DMS79 (cell line): ENCODE results near the gene ATP6AP2.
"Not testable (repeated sequence)": the region's sequence is repeated elsewhere in the genome, so short reads cannot be mapped to it uniquely, and the experiment has no call there.

Source experiments
- DNase-seq: peaks from one replicate; lab custom pipeline; 2025; lab: John Stamatoyannopoulos, UW

ATP6AP2 gene, protein sequence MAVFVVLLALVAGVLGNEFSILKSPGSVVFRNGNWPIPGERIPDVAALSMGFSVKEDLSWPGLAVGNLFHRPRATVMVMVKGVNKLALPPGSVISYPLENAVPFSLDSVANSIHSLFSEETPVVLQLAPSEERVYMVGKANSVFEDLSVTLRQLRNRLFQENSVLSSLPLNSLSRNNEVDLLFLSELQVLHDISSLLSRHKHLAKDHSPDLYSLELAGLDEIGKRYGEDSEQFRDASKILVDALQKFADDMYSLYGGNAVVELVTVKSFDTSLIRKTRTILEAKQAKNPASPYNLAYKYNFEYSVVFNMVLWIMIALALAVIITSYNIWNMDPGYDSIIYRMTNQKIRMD

DNA sequence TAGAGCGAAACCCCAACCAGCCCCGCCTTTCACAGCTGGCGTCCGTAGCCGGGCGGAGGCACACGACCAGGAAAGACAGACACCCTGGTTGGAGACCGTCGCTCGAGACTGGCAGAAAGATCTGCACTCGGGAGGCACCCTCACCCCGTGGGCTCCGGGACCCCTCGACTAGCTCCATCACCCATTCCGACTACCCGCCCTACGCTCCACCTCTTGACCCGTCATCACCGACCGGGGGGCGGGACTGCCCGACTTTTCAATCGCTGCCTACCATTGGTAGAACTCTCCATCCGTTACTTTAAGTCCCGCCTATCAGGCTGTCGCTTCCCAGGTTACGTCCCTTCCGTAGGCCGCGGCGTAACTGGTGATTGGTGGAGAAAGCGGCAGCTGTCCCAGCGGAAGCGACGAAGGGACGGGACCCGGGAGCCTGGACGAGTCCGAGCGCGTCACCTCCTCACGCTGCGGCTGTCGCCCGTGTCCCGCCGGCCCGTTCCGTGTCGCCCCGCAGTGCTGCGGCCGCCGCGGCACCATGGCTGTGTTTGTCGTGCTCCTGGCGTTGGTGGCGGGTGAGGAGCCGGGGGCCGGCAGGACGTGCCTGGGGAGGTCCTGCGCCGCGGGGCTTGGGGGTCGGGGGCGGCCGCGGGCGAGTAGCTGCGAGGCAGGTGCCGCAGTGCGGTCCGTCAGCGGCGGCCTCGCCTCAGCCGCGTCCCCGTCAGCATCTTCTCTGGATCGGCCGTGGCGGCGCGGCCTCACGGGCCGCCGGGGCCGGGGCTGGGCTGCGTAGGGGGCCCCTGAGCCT is at the start of gene ATP6AP2:
ATP6AP2 (plus strand) TSS at position 434 of the 799 bp plus-strand sequence; CDS start at position 530, 96 bp downstream.
- peak; percentile 80 for DNase-seq

DNA sequence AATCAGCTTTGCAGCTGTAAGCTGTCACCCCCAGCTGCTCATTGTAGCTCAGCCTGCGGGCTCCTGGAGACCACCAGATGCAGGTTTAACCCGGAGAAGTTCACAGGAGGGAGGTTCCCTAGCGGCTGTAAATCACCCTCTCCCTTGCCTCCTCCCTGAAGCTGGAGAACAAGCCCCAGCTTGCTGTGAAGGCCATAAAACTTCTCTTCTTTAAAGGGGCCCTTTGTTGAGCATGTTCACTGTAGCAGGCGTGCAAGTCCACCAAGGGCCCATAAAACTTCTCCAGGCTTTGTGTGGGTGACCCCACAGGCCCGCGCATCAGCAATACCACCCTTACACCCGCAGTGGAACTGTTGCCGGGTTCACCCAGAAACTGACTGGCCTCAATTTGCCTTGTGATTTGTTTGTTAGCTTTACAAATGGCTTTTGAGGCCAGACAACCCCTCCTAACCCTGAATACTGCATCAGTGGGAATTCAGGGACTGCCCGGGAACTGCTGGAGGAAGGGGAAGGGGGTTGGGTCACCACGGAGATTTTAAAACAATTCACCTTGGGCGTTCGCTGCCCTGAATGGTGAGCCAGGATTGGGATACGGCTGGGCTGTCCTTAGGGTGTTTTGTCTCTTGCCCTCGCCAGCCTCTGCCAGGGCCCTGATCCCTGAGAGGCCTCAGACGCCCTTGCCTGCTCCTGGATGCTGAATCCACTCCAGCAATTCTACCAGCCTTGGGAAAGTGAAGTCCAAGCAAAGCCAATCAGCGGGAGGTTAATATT is 49.5 kb upstream of the ATP6AP2 start:
- no peak for DNase-seq

DNA sequence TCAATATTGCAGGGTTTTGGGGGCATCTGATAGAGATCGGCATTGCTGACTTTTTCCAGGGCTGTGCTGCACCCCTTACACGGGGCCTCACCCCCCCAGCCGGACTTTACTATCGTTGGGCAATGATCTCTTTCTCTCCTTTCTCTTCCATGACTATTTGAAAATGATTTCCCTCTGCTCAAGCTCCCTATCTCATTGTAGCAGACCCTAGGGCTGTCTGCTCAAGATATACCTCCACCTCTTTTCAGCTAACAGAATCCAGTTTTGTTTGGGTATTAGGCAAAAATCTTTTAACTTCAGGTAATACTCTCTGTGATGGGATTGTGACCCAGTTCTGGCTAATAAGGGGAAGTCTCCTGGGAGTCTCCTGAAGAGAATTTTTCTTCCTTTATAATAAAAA is 43.5 kb upstream of the ATP6AP2 start:
- no peak for DNase-seq

DNA sequence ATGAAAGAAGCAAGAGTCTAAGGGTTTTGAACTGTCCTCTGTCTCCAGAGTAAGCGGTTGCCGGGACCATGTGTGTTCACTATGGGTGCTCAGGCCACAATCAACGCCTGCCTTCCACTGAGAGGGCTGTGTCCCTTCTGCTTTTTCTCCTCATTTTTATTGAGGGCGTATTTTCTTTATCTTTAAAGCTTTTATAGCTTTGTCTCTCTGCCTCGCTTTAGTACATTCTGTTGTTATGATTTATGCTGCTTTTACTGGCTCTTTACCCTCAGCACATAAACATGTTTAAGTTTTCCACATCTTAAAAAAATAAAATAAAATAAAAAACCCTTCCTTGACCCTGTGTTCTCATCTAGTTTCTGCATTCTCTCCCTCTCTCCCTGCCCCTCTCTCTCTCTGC is 42.4 kb upstream of the ATP6AP2 start:
- no peak for DNase-seq

DNA sequence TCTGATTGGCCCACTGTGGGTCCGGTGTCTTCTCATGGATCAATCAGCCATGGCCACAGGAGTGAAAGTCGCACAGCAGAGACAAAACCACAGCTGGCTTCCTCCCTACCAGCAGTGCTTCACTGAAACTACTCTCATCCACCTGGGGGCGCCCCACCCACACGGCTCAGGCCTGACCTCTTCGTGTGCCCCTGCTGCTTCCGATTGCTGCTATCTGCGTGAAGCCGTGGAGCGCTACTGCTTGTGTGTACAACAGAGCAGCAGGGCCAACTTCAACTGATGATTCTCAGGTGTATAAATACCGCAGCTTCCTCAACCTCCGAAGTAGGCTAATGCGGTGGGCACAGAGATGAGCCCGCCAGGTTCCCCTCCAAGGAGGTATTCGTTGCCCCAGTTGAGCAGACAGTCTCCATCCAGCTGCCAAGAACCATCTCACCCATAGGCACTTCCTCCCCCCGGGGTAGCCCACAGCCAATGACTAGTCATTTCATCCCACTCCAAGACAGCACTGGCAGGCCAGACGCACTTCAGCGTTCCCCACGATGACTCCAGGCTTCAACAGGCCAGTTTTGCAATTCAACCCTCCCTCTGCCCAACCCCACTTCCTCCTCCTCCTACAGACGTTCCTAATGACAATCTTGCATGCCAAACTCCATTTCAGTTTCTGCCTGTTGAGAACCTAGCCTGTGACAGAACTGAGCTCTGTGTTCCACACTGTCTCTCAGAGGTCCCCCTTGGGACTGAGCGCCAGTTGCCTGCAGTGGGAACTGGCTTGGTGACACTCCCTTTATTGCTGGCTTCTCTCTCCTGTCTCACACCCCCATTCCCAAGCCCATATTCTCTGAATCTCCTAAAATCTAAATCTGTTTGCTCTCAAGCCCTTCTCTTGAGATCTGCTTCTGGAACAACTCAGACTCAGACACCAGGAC is 41.3 kb upstream of the ATP6AP2 start:
- DNase-seq: no peak

DNA sequence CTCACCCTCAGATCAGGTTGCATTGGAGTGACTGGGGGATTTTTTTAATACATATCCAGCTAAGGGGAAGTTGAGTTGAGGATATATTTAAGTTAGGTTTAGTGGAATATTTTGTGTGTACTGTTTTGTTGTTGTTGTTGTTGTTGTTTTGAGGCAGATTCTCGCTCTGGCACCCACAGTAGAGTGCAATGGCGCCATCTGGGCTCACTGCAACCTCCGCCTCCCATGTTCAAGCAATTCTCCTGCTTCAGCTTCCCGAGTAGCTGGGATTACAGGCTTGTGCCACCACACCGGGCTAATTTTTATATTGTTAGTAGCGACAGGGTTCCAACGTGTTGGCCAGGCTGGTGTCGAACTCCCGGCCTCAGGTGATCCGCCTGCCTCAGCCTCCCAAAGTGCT is 38.6 kb upstream of the ATP6AP2 start:
- no peak for DNase-seq

DNA sequence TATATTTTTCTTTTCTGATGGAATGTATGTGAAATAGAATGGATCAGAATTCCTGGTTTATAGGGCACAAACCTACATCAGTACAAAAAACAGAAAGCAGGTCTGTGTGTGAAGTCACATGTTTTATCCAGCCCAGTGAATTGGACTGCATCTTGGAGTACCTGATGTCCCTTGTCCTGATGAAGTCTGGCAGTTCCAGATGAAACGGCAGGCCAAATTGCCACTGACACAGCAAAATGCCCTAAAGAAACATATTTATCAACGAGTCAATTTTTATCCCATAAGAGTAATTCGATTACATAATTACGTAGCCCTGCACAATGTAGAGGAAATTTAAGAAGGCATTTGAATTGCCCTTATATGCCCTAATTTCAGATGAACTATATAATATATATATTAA is 37.8 kb upstream of the ATP6AP2 start:
- DNase-seq: no peak

DNA sequence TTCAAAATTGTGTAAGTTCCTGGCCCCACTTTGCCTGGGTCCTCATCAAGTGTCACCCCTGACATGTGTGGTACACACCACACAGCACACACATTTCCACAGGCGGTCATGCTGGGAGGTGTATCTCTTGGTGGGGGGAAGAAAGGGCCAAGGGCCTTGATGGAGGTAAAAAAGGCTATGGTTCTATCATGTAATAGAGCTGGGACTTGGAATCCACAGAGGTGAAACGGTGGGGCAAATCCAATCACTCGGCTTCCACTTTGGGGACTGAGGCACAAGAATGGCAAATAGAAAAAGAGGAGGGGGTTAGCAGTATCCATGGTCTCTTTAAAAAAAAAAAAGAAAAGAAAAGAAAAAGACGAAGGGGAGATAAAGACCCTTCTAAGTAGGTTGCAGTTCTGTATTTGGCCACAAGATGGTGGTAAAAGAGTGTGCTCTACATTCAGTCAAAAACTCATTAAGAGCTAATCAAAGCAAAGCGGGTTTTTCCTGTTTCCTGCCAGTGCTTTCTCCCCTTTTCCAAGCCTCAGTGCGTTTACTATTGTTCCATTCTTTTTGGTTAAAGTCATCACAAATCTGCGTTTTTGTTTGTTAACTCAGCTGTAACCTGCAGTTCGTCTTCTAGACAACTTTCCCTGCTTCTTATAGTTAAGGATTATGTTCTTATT is 37.0 kb upstream of the ATP6AP2 start:
- DNase-seq: peak; percentile 42

DNA sequence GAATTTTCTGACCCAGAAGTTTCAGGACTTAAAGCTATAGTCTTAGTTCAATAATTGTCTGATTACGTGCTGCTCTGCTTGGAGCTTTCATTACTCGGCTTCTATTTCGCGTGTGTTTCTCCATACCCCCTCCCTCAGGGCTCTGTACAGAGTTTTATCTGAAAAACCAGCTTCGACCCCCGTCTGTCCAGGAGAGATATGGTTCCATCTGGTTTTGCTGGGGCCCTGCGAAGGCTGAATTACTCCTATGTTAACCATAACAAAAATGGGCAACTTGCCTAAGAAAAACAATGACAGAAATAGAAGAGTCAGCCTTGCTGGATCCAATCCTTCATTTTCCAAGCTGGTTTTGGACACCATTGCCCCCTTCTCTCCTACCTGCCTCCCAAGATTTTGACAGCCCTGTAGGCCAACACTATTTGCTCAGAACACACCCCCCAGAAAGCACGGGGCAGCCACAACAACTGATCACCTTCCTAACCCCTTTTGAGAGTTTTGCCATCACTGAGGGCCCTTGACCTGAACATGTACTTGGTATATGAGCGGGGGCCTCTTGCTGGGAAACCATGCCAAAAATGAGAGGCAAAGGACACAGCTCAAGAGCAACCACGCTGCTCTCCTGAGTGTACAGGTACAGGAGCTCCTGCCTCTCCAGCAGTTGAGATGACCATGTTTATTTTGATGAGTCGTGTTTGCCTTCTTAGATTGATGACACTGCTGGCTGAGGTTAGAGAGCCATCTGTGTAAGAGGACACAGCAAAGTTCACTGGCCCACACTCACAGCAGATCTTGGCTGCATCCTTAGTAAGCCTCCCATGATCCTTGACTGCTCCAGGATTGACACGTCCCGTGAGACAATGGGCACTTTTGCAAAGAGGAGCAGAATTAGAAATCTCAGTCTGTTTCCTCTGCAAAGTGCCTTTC is 36.2 kb upstream of the ATP6AP2 start:
- peak; percentile 9 for DNase-seq

DNA sequence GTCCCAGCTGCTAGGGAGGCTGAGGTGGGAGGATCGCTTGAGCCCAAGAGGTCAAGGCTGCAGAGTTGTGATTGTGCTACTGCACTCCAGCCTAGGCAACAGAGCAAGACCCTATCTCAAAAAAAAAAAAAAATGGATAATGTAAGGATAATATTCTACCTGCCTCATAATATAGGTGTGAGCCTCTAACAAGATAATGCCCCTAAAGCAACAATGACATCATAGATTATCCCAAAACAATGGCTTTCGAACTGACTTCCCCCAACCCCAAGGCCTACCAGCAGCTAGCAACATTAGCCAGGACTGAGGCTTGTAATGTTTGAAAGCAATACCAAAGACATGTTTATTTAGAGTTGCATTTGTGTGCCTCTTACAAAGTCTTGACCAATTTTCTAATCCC is 33.9 kb upstream of the ATP6AP2 start:
- DNase-seq: no peak

DNA sequence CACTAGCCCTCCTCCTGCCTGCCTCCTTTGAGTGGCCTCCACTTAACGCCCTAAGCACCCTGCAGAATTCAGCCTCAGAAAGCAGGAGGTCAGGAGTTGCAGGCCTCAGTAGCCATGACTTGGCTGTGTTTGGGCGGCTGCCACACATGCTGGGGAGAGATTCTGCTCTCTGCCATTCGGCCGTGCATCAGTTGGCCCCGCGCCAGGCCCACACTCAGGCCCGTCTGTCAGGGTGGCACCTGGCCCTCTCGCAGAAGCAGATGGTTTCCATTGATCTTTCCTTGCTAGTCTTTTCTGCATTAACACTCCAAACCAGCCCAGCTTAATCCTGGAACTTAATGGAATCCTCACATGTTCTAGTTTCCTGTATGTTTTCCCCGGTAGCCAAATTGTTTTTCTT is 30.7 kb upstream of the ATP6AP2 start:
- DNase-seq: peak; percentile 48

DNA sequence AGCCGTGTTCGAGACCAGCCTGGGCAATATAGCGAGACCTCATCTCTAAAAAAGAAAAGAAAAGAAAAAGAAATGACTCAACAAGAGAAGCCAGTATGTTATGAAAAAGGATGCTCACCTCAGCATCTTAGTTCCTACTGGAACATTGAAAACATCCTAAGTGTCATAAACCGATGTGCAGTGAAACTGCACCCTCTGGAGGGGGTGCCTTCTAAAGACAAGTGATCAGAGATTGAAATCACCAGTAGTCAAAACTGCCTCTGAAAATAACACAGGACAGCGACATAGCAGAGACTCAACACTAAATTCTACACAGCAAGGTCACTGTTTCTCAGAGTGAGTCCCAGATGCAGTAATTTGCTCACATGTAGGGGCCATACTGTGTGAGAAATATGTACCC is 28.0 kb upstream of the ATP6AP2 start:
- DNase-seq: no peak

DNA sequence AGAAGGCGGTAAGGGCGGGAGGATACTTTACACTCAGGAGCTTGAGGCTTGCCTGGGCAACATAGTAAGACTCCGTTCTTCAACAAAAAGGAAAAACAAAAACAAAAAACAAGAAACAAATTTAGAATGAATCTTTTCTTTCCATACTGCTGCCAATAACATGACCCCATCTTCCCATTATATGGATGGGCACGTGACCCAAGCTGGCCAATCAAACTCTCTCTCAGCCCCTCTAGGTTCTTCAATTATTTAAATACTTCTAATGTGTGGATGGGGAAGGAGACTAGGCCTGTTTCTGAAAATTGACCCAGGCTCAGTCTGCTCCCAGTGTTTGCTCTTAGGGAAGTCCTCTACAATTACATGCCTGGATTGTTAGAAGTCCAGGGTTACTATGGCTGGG is 22.2 kb upstream of the ATP6AP2 start:
- no peak for DNase-seq

DNA sequence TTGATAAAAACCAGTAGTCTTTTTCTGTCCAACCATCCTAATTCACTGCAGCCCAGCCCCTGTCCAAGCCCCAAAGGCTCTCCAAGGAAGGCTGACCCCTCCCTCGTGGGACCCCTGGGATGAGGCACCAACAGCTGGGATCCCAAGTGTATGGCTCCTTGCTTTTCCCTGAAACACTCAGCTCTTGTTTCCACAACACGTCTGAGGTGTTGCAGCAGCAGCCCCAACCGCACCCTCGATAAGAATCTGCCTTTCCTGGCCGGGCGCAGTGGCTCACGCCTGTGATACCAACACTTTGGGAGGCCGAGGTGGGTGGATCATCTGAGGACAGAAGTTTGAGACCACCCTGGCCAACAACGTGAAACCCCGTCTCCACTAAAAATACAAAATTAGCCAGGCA is 17.0 kb upstream of the ATP6AP2 start:
- no peak for DNase-seq

DNA sequence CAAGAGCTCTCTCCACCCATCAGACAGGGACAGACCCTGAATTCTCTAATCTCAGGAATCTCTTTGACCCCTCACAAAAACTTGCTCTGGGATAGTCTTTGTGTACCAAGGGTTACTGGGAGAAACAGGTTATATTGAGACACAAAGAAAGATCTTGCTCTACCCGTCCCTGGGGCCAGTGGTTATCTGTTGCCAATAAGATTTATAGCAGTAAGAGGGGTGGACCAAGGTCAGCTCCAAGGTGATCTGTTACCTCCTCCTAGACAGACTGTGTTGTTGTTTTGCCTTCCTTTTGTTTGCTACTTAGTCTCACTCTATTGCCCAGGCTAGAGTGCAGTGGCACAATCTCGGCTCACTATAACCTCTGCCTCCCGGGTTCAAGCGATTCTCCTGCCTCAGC is 16.3 kb upstream of the ATP6AP2 start:
- DNase-seq: no peak

DNA sequence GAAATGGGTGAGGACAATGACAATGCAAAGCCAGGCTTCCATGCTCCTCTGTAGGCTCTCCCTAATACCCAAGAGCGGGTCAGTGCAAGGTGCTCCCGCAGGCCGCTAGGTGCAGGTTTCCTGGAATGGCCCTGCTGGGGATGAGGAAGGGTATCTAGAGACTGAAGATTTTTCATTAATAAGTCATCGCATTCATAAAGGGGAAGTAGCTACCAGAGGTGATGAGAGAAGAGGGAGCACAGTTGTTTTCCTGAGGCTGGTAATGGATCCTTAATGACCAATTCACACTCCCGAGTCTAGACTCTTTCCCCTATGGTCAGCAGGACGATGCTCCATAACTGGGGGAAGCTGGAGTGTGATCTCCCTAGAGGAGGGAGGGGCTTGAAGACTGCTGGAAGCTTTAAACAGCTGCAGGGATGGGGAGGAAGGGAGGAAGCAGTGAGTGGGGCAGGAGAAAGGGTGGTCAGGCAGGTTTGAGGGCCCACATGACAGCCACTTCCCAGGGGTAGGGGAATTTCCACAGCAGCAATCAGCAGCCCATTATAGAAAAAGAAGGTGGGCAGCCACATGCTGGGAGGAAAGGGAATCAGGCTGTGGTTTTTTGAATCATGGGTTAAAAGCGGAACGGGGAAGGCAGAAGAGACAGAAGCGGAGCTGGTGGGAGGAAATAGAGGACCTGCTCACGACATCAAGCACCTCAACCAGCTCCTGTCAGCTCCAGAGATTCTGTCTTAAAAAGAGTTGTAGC is 10.2 kb upstream of the ATP6AP2 start:
- no peak for DNase-seq

DNA sequence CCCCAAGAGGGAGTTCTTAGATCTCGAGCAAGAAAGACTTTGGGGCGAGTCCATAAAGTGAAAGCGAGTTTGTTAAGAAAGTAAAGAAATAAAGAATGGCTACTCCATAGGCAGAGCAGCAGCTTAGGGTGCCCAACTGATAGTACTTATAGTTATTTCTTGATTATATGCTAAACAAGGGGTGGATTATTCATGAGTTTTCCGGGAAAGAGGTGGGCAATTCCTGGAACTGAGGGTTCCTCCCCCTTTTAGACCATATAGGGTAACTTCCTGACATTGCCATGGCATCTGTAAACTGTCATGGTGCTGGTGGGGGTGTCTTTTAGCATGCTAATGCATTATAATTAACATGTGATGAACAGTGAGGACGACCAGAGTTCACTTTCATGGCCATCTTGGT is 9.6 kb upstream of the ATP6AP2 start:
- not testable (repeated sequence) for DNase-seq

DNA sequence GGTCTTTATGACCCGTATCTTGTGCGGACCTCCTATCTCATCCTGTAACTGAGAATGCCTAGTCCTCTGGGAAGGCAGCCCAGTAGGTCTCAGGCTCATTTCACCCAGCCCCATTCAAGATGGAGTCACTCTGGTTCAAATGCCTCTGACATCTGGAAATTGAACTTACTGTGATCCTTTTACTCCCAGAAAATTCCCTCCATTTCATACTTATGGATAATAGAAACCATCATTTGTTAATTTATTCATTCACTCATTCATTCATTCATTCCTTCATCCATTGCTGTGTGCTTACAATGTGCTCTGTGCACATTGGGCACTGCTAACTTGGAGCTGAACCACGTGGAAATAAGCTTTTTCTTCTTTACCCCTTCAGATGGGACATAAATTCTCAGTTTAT is 9.2 kb upstream of the ATP6AP2 start:
- DNase-seq: no peak

DNA sequence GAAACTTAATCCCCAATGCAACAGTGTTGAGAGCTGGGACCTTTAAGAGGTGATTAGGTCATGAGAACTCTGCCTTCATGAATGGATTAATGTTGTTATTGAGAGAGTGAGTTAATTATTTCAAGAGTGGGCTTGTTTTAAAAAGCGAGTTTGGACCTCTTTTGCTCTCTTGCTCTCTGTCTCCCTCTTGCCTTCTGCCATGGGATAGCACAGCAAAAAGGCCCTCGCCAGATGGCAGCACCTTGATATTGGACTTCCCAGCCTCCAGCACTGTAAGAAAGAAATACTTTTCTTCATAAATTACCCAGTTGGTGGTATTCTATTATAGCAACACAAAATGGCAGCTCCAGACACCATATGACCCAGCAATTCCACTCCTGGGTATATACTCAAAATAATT is 7.0 kb upstream of the ATP6AP2 start:
- no peak for DNase-seq
